ENCODE measurements around the gene RAD51.

GRCh38 chr15:40747685-40748631 is 53.0 kb downstream of the RAD51 start:
- TF ChIP-seq CTCF (IDR thresholded peaks at IDR 0.05; ENCODE audit: low read length) (no peak), EZH2phosphoT487 (IDR thresholded peaks at IDR 0.05; ENCODE audit: low read length) (no peak), EZH2 (optimal IDR thresholded peaks at IDR 0.05; ENCODE audit: low read depth, low read length) (no peak)

Measured in MM.1S (cell line).